Left ventricle myocardium inferior (tissue), 1 donor: ENCODE data around the gene IRAK1. TPM values are rescaled to one million over a fixed set of nuclear protein-coding genes. Genes with fewer than 3 reads are reported as not detected.

Source experiments
- DNase-seq: peaks from one replicate; pipeline ENCODE4 v3.0.0-alpha.2; 2020
- H3K27ac ChIP-seq: fragments of 200-600 bp; replicated peaks from 2 replicates; pipeline ENCODE4 v1.8.0; 2021
- H3K27me3 ChIP-seq: fragments of 200-600 bp; 2 replicates; pipeline ENCODE4 v1.8.0; 2021; ENCODE audit warnings: low read depth
- H3K36me3 ChIP-seq: fragments of 200-600 bp; 2 replicates; pipeline ENCODE4 v1.8.0; 2021
- H3K4me1 ChIP-seq: fragments of 200-600 bp; 2 replicates; pipeline ENCODE4 v1.8.0; 2021
- H3K4me3 ChIP-seq: fragments of 200-600 bp; 2 replicates; pipeline ENCODE4 v1.8.0; 2021; ENCODE audit warnings: mild to moderate bottlenecking, moderate library complexity
- H3K9me3 ChIP-seq: fragments of 200-600 bp; replicated peaks from 2 replicates; pipeline ENCODE4 v1.8.0; 2021
- intact Hi-C: fragments of 100-400 bp; cut with micrococcal nuclease; formaldehyde crosslinking; loops from one replicate; pipeline ENCODE4 v1.11.0; 2022
- total RNA-seq: library from RNA; stranded (reverse); fragmentation: NEBNext Ultra II Directional; extraction: Animal tissue kit (Norgen Biotek cat#: 25700); gene quantifications from one replicate; pipeline ENCODE4 v1.2.1, GENCODE V29; 2021
- TF ChIP-seq, protein P1 (sequence below): fragments of 200-600 bp; IDR thresholded peaks from 2 replicates; pipeline ENCODE4 v1.8.0; 2021; ENCODE audit warnings: antibody characterized with exemption, mild to moderate bottlenecking, borderline replicate concordance
- donor health status: DM: no; HTN: yes; CAD: no; lungs with severe emphysema.

IRAK1 gene
- total RNA-seq, 1 donor from 2014 or later: 40.6 TPM

GRCh38 chrX:153974726-153975286 is 44.9 kb downstream of the IRAK1 start:
- H3K4me1 ChIP-seq: peaks cover 19% of the 10 kb centered on the region
- TF ChIP-seq, protein P1, sequence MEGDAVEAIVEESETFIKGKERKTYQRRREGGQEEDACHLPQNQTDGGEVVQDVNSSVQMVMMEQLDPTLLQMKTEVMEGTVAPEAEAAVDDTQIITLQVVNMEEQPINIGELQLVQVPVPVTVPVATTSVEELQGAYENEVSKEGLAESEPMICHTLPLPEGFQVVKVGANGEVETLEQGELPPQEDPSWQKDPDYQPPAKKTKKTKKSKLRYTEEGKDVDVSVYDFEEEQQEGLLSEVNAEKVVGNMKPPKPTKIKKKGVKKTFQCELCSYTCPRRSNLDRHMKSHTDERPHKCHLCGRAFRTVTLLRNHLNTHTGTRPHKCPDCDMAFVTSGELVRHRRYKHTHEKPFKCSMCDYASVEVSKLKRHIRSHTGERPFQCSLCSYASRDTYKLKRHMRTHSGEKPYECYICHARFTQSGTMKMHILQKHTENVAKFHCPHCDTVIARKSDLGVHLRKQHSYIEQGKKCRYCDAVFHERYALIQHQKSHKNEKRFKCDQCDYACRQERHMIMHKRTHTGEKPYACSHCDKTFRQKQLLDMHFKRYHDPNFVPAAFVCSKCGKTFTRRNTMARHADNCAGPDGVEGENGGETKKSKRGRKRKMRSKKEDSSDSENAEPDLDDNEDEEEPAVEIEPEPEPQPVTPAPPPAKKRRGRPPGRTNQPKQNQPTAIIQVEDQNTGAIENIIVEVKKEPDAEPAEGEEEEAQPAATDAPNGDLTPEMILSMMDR: no peak
- H3K4me3 ChIP-seq: no peak overlapping the region
- no peaks in the 10 kb centered on the region for H3K27me3 ChIP-seq
- no peaks in the 10 kb centered on the region for H3K9me3 ChIP-seq
- intact Hi-C loops: no loop called here
- H3K36me3 ChIP-seq: no peaks in the 10 kb centered on the region
- DNase-seq: no peak
- peak overlapping the region; percentile 99 for H3K27ac ChIP-seq

DNA sequence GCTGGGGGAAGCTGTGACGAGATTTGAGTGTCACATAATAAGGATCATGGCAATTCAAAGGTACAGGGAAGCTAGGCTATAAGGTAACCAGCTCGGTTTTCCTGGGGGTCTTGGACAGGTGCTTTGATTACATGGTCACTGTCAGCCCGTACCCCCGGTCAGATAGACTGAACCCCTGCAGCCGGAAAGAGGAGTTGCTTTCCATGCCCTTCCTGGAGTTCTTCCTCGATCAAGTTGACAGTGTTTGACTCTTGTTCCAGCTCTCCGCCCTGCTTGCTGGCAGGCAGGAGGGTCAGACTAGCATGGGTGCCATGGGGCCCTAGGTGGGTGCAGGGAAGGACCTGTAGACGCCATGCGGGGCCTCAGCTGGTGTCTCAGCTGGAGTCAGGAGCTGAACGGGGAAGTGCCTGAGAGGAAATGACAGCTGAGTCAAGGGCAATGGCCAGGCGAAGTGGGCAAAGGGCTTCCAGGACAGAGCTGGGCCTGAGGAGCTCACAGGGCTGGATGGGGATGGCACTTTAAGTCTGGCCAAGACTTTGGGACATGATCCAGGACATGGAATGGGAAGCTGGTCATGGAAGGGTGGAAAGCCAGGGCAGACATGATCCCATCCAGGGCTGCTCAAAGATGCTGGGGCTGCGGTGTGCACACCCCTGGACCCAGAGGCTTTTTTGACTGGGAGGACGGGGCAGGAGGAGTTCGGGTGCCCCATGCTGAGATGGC is 45.5 kb downstream of the IRAK1 start:
- Histone ChIP-seq H3K4me3 (peak overlapping the region; percentile 83), H3K4me1 (peaks cover 25% of the 10 kb centered on the region), H3K36me3 (no peaks in the 10 kb centered on the region), H3K27ac (peak overlapping the region; percentile 99), H3K27me3 (no peaks in the 10 kb centered on the region), H3K9me3 (no peaks in the 10 kb centered on the region)
- DNase-seq: no peak
- TF ChIP-seq, protein P1: no peak
- intact Hi-C loops: no loop called here

- no peaks in the 10 kb centered on the region for H3K9me3 ChIP-seq
- intact Hi-C loops: no loop called here
- peak overlapping the region; percentile 83 for H3K4me3 ChIP-seq
- TF ChIP-seq, protein P1: no peak
- H3K27ac ChIP-seq: peak overlapping the region; percentile 99
- no peaks in the 10 kb centered on the region for H3K27me3 ChIP-seq
- DNase-seq: no peak
- peaks cover 33% of the 10 kb centered on the region for H3K4me1 ChIP-seq
- no peaks in the 10 kb centered on the region for H3K36me3 ChIP-seq
Measured at GRCh38 chrX:153973127-153974002, 46.3 kb downstream of the IRAK1 start.

DNA sequence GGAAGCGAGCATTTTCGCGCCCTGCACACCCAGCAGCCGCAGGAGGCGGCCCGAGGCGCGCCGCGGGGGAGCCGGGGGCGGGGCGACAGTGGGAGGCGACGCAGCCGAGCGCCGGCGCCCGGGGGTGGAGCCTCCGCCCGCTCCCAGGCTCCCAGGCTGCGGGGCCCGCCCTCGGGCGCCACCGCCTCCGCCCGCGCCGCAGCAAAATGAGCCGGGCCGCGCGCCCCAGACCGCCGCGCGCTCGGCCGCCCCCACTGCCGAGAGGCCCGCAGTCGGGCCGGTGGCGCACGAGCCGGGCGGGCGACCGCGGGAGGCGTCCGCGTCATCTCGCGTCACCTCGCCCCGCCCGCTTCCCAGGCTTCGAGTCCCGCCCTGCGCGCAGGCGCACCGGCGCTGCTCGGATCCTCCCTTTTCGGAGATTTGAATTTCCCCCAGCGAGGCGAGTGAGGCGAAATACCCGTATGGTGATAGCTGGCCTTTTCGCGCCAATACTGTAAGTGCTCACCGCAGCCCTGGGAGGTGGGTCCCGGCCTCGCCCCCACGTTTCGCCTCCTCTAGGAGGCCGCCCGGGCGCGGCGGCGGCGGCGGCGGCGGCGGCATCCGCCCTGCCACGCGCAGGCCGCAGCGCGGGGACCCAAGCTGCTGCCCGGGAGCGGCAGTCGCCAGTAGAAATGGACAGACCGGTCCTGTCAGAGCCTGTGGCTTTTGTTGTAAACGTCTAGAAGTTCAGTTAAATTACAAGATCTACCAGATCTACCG is 47.2 kb downstream of the IRAK1 start, which contains the start of gene TMEM187:
TSS of gene TMEM187 (plus strand) at position 387 of the 759 bp plus-strand sequence. CDS start 9,309 bp downstream, outside the sequence.
- H3K4me3 ChIP-seq: peak within 1 kb of the TSS; percentile 83
- no peaks in the 10 kb centered on the region for H3K9me3 ChIP-seq
- peak within 1 kb of the TSS; percentile 99 for H3K27ac ChIP-seq
- peak; percentile 85 for DNase-seq
- intact Hi-C loops: no loop called here
- TF ChIP-seq, protein P1: no peak
- peaks cover 42% of the 10 kb centered on the region for H3K4me1 ChIP-seq
- no peaks in the 10 kb centered on the region for H3K27me3 ChIP-seq
- no peaks in the 10 kb centered on the region for H3K36me3 ChIP-seq
